GM06990 (cell line): ENCODE measurements around the gene HMGN4.

Experiments
- DNase-seq: peaks from one replicate; pipeline ENCODE4 v3.0.0-alpha.2; 2011; ENCODE audit not compliant: insufficient read length; ENCODE audit errors: extremely low read depth
- H3K27me3 ChIP-seq: replicated peaks from 2 replicates; pipeline ENCODE4 v1.6.0; 2011; ENCODE audit warnings: low read length; ENCODE audit not compliant: control insufficient read depth, insufficient read depth
- H3K36me3 ChIP-seq: 2 replicates; pipeline ENCODE4 v1.5.1; 2011; ENCODE audit warnings: low read length; ENCODE audit not compliant: control insufficient read depth, insufficient read depth
- H3K4me3 ChIP-seq: replicated peaks from 2 replicates; pipeline ENCODE4 v1.5.1; 2011; ENCODE audit warnings: low read depth, mild to moderate bottlenecking, control low read depth, low read length
- TF ChIP-seq, protein P1 (sequence below): IDR thresholded peaks from 2 replicates; pipeline ENCODE4 v1.5.1; 2011; ENCODE audit warnings: low read length, control low read depth, mild to moderate bottlenecking, inconsistent platforms; ENCODE audit not compliant: insufficient read depth, poor library complexity, severe bottlenecking

The HMGN4 gene

DNA sequence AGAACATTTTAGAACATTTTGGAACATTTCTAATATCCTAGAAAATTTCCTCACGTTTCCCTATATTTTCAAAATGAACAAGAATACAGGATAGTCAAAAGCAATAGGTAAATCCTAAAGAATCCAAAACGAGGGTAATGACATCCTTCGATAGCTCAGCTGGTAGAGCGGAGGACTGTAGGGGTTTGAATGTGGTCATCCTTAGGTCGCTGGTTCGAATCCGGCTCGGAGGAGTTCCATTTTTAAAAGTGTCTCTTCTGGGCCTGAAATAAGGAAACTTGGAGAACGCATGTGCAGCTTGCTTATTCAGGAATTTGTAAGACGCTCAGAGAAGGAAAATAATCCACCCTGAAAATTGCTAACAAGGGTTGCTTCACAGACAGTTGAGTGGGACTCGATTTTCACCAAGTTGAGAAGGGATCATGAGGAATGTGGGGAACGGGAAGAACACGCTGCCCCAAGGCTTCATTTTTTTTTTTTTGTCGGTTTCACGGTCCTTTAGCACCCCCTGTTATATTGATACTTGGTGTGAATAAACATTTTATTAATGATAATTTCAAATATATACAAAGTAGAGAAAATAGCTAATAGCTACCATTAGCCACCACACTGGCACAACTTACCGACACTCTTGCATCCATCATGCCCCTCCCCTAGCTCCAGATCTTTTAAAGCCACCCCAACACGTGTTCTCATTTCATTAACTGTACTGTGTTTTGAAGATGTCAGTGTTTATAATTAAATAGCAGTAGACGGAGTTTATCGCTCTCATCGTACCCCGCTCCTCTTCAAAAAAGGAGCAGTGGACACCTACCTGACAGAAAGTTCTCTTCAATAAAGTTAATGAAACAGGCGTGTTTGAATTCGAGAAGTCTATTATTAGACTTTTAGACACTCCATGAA lies 56.8 kb downstream of the HMGN4 start:
- DNase-seq: no peak
- Histone ChIP-seq H3K36me3 (peaks cover 8% of the 10 kb centered on the region), H3K4me3 (no peak overlapping the region), H3K27me3 (no peaks in the 10 kb centered on the region)
- TF ChIP-seq, protein P1, sequence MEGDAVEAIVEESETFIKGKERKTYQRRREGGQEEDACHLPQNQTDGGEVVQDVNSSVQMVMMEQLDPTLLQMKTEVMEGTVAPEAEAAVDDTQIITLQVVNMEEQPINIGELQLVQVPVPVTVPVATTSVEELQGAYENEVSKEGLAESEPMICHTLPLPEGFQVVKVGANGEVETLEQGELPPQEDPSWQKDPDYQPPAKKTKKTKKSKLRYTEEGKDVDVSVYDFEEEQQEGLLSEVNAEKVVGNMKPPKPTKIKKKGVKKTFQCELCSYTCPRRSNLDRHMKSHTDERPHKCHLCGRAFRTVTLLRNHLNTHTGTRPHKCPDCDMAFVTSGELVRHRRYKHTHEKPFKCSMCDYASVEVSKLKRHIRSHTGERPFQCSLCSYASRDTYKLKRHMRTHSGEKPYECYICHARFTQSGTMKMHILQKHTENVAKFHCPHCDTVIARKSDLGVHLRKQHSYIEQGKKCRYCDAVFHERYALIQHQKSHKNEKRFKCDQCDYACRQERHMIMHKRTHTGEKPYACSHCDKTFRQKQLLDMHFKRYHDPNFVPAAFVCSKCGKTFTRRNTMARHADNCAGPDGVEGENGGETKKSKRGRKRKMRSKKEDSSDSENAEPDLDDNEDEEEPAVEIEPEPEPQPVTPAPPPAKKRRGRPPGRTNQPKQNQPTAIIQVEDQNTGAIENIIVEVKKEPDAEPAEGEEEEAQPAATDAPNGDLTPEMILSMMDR: no peak

DNA sequence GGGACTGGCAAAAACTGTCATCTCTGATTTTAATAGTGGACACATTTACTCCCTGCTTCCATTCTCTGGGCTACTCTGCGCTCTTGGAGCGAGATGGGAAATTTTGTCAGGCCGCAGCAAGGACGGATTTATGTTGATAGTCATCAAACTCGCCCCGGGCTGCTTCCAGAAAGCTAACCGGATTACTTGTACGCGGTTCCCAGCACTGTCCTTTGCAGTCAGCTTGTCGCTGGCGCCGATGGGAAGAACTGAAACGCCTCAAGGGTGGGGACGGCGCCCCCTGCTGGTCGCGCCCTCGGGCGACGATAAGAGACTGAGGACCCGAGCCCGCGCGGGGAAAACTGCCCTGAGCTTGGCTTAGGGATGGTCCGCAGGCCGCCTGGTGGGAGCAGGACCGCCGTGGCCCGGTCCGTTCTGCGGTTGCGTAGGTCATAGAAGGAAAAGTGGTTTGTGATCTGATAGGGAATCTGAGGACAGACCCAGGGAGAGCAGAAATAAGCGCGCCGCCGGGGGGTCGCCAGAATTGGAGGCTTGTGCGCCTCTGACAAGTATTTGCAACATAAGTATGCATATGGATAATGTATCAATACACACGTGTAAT lies 57.6 kb downstream of the HMGN4 start:
- H3K27me3 ChIP-seq: no peaks in the 10 kb centered on the region
- DNase-seq: peak; percentile 92
- TF ChIP-seq, protein P1: peak; percentile 97
- H3K4me3 ChIP-seq: peak overlapping the region; percentile 97
- peaks cover 8% of the 10 kb centered on the region for H3K36me3 ChIP-seq
